K562 (cell line): ENCODE data around the gene MRPL40. TPM values are rescaled to one million over a fixed set of nuclear protein-coding genes. Genes with fewer than 3 reads are reported as not detected.

Experiments
- ELF1 ChIP-seq: fragments of 200-800 bp; sonication (Bioruptor generic); IDR thresholded peaks from 2 replicates; pipeline ENCODE4 v1.6.1; 2016; ENCODE audit warnings: missing genetic modification characterization, missing compliant biosample characterization
- KHSRP ChIP-seq: fragments of 450-650 bp; IDR thresholded peaks from 2 replicates; pipeline ENCODE4 v1.6.1; 2017
- MXI1 ChIP-seq: IDR thresholded peaks from 2 replicates; pipeline ENCODE4 v1.6.1; 2011; ENCODE audit warnings: low read depth, mild to moderate bottlenecking, improper control_type of control experiment, low read length
- POU5F1 ChIP-seq: fragments of 150-350 bp; IDR thresholded peaks from 2 replicates; pipeline ENCODE4 v1.6.1; 2014; ENCODE audit warnings: borderline replicate concordance, low read length, low read depth, mild to moderate bottlenecking; ENCODE audit not compliant: partially characterized antibody
- PTTG1 ChIP-seq: fragments of 450-650 bp; IDR thresholded peaks from 2 replicates; pipeline ENCODE4 v1.6.1; 2016; ENCODE audit warnings: low read depth, mild to moderate bottlenecking, missing genetic modification characterization, missing compliant biosample characterization
- SMAD3 ChIP-seq: fragments of 450-650 bp; formaldehyde crosslinking; conservative IDR thresholded peaks from 2 replicates; pipeline ENCODE4 v1.4.0; 2020; ENCODE audit warnings: mild to moderate bottlenecking
- STAT5B ChIP-seq: fragments of 250-450 bp; sonication (Bioruptor Pico); IDR thresholded peaks from 2 replicates; pipeline ENCODE4 v1.8.0; 2021; ENCODE audit warnings: mild to moderate bottlenecking, inconsistent platforms
- TAF1 ChIP-seq: IDR thresholded peaks from 2 replicates; pipeline ENCODE4 v1.6.1; 2011; ENCODE audit warnings: mild to moderate bottlenecking, low read length, moderate library complexity; ENCODE audit not compliant: insufficient read depth, control insufficient read depth, severe bottlenecking; ENCODE audit errors: extremely low read depth
- TAL1 ChIP-seq: fragments of 450-650 bp; IDR thresholded peaks from 2 replicates; pipeline ENCODE4 v1.6.1; 2016; ENCODE audit warnings: mild to moderate bottlenecking
- TBP ChIP-seq: optimal IDR thresholded peaks from 2 replicates; pipeline ENCODE3; 2011; ENCODE audit warnings: low read depth, low read length, improper control_type of control experiment
- TEAD2 ChIP-seq: fragments of 450-650 bp; IDR thresholded peaks from 2 replicates; pipeline ENCODE4 v1.6.1; 2016; ENCODE audit warnings: missing genetic modification characterization, control low read depth, missing compliant biosample characterization
- ZNF12 ChIP-seq: sonication (generic); formaldehyde crosslinking; IDR thresholded peaks from 2 replicates; pipeline ENCODE4 v1.4.0; 2020; ENCODE audit warnings: mild to moderate bottlenecking, missing genetic modification reagents
- ZNF184 ChIP-seq: sonication (generic); formaldehyde crosslinking; IDR thresholded peaks from 2 replicates; pipeline ENCODE4 v1.5.0; 2020; ENCODE audit warnings: missing genetic modification reagents
- ZNF263 ChIP-seq: sonication (generic); formaldehyde crosslinking; IDR thresholded peaks from 2 replicates; pipeline ENCODE4 v1.8.0; 2022; ENCODE audit warnings: mild to moderate bottlenecking, missing genetic modification reagents, borderline replicate concordance
- polyA plus RNA-seq, 8 experiments: library from polyadenylated mRNA; depleted of rRNA in 4 of 8; stranded (reverse) in 5 of 8; unstranded in 3 of 8; fragments of >200 nt; fragmentation: Nextera tagmentation in 2 of 8; fragmentation: Illumina TruSeq in 1 of 8; extraction: Ambion mirVana in 2 of 8; extraction: Trizol in 1 of 8; gene quantifications; 2 replicates each; pipeline versions ENCODE4 v1.2.1 to v1.2.3, GENCODE V29; 2011 to 2014; ENCODE audit warnings: inconsistent platforms in 1 of 8, missing spikeins in 1 of 8
- total RNA-seq, 7 experiments: library from RNA; depleted of rRNA in 6 of 7; stranded (reverse); fragments of >200 nt in 6 of 7; fragmentation: Illumina TruSeq in 2 of 7; extraction: Trizol in 2 of 7; gene quantifications; 2 replicates each; pipeline versions ENCODE4 v1.2.1 to v1.2.3, GENCODE V29; 2011 to 2021; ENCODE audit warnings: low replicate concordance in 1 of 7
- TF ChIP-seq, protein P1 (sequence below), 2 experiments: fragments of 450-650 bp; IDR thresholded peaks; 2 replicates each; pipeline ENCODE4 v1.6.1; 2018; ENCODE audit warnings: mild to moderate bottlenecking in 2 of 2, low read depth in 1 of 2; ENCODE audit not compliant: partially characterized antibody in 2 of 2
- TF ChIP-seq, protein P2 (sequence below): sonication (generic); formaldehyde crosslinking; IDR thresholded peaks from 2 replicates; pipeline ENCODE4 v1.8.1; 2023; ENCODE audit warnings: mild to moderate bottlenecking, missing genetic modification reagents, moderate library complexity
- TF ChIP-seq, protein P3 (sequence below): fragments of 150-350 bp; IDR thresholded peaks from 2 replicates; pipeline ENCODE4 v1.6.1; 2014; ENCODE audit warnings: low read depth, mild to moderate bottlenecking, low read length, borderline replicate concordance
- TF ChIP-seq, protein P4 (sequence below): sonication (generic); formaldehyde crosslinking; IDR thresholded peaks from 2 replicates; pipeline ENCODE4 v1.8.0; 2022; ENCODE audit warnings: mild to moderate bottlenecking, missing genetic modification reagents

Gene MRPL40
- total and polyA plus RNA-seq, 9 of the 15 experiments (the other 6 are each of a cell fraction or from before 2014, with no cell fraction given) = 132 to 652 (median 208) TPM

GRCh38 chr22:19447330-19448075, 15.2 kb downstream of the MRPL40 start, which contains the start of gene C22orf39 (continued):
- TF ChIP-seq, protein P1, sequence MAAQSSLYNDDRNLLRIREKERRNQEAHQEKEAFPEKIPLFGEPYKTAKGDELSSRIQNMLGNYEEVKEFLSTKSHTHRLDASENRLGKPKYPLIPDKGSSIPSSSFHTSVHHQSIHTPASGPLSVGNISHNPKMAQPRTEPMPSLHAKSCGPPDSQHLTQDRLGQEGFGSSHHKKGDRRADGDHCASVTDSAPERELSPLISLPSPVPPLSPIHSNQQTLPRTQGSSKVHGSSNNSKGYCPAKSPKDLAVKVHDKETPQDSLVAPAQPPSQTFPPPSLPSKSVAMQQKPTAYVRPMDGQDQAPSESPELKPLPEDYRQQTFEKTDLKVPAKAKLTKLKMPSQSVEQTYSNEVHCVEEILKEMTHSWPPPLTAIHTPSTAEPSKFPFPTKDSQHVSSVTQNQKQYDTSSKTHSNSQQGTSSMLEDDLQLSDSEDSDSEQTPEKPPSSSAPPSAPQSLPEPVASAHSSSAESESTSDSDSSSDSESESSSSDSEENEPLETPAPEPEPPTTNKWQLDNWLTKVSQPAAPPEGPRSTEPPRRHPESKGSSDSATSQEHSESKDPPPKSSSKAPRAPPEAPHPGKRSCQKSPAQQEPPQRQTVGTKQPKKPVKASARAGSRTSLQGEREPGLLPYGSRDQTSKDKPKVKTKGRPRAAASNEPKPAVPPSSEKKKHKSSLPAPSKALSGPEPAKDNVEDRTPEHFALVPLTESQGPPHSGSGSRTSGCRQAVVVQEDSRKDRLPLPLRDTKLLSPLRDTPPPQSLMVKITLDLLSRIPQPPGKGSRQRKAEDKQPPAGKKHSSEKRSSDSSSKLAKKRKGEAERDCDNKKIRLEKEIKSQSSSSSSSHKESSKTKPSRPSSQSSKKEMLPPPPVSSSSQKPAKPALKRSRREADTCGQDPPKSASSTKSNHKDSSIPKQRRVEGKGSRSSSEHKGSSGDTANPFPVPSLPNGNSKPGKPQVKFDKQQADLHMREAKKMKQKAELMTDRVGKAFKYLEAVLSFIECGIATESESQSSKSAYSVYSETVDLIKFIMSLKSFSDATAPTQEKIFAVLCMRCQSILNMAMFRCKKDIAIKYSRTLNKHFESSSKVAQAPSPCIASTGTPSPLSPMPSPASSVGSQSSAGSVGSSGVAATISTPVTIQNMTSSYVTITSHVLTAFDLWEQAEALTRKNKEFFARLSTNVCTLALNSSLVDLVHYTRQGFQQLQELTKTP (IDR thresholded peaks at IDR 0.05; ENCODE audit: low read depth in 1 of 2, partially characterized antibody in 2 of 2) = no peak
- TF ChIP-seq ZNF184 (CRISPR knock-in tag) (no peak), PTTG1 (tag) (no peak), KHSRP (no peak), TAF1 (peak; percentile 98), ZNF263 (no peak), TBP (no peak), ELF1 (tag) (peak; percentile 76; the same call in 1 of the 2 replicates), MXI1 (peak; percentile 59; the same call in 1 of the 2 replicates), SMAD3 (CRISPR knock-in tag) (peak; percentile 61; the same call in 1 of the 2 replicates), STAT5B (no peak), TAL1 (no peak), POU5F1 (no peak), TEAD2 (tag) (no peak), ZNF12 (CRISPR knock-in tag) (no peak)
- TF ChIP-seq, protein P2, sequence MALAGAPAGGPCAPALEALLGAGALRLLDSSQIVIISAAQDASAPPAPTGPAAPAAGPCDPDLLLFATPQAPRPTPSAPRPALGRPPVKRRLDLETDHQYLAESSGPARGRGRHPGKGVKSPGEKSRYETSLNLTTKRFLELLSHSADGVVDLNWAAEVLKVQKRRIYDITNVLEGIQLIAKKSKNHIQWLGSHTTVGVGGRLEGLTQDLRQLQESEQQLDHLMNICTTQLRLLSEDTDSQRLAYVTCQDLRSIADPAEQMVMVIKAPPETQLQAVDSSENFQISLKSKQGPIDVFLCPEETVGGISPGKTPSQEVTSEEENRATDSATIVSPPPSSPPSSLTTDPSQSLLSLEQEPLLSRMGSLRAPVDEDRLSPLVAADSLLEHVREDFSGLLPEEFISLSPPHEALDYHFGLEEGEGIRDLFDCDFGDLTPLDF (CRISPR knock-in tag) = peak; percentile 88
- TF ChIP-seq, protein P3, sequence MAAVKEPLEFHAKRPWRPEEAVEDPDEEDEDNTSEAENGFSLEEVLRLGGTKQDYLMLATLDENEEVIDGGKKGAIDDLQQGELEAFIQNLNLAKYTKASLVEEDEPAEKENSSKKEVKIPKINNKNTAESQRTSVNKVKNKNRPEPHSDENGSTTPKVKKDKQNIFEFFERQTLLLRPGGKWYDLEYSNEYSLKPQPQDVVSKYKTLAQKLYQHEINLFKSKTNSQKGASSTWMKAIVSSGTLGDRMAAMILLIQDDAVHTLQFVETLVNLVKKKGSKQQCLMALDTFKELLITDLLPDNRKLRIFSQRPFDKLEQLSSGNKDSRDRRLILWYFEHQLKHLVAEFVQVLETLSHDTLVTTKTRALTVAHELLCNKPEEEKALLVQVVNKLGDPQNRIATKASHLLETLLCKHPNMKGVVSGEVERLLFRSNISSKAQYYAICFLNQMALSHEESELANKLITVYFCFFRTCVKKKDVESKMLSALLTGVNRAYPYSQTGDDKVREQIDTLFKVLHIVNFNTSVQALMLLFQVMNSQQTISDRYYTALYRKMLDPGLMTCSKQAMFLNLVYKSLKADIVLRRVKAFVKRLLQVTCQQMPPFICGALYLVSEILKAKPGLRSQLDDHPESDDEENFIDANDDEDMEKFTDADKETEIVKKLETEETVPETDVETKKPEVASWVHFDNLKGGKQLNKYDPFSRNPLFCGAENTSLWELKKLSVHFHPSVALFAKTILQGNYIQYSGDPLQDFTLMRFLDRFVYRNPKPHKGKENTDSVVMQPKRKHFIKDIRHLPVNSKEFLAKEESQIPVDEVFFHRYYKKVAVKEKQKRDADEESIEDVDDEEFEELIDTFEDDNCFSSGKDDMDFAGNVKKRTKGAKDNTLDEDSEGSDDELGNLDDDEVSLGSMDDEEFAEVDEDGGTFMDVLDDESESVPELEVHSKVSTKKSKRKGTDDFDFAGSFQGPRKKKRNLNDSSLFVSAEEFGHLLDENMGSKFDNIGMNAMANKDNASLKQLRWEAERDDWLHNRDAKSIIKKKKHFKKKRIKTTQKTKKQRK = peak; percentile 96
- TF ChIP-seq, protein P4, sequence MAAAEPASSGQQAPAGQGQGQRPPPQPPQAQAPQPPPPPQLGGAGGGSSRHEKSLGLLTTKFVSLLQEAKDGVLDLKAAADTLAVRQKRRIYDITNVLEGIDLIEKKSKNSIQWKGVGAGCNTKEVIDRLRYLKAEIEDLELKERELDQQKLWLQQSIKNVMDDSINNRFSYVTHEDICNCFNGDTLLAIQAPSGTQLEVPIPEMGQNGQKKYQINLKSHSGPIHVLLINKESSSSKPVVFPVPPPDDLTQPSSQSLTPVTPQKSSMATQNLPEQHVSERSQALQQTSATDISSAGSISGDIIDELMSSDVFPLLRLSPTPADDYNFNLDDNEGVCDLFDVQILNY (CRISPR knock-in tag) = no peak
